GM12873 (cell line): ENCODE data around the gene FMNL2.

ENCODE experiments used
- CTCF ChIP-seq: IDR thresholded peaks from 2 replicates; pipeline ENCODE4 v1.5.1; 2012; ENCODE audit warnings: low read depth, mild to moderate bottlenecking, moderate library complexity, low read length, control low read depth; ENCODE audit not compliant: insufficient read depth; ENCODE audit errors: missing control alignments

Gene FMNL2

GRCh38 chr2:152520759-152521158 lies 185.8 kb downstream of the FMNL2 start:
- TF ChIP-seq CTCF: no peak

- TF ChIP-seq CTCF: no peak
Observed at GRCh38 chr2:152523091-152523490, 188.1 kb downstream of the FMNL2 start.

GRCh38 chr2:152525277-152525838 lies 190.4 kb downstream of the FMNL2 start:
- TF ChIP-seq CTCF: no peak

- TF ChIP-seq CTCF: no peak
Observed at GRCh38 chr2:152529420-152530115, 194.6 kb downstream of the FMNL2 start.

- no peak for TF ChIP-seq CTCF
Observed at GRCh38 chr2:152532241-152532640, 197.3 kb downstream of the FMNL2 start.

- no peak for TF ChIP-seq CTCF
Observed at GRCh38 chr2:152534460-152535135, 199.6 kb downstream of the FMNL2 start.

GRCh38 chr2:152537081-152537651 lies 202.2 kb downstream of the FMNL2 start:
- TF ChIP-seq CTCF: no peak
